ENCODE results near the gene LYPD4.

DNA sequence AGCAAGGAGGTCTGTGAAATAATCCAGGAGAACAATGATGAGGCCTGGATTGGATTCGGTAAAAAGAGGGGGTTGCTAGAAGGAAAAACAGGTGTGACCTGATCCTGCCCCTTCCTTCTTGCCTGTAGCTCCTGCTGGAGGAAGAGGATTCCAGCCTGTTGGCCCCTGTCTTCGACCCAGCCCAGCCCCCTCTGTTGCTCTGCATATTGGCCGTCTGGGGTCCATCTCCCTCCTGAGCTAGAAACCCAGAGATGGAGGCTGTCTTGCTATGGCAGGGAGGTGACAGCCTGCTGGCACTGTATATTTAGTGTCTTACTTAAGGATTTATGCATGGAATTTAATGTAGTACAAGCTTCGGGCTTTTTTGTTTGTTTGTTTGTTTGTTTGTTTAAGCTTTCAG is 7.0 kb upstream of the LYPD4 start:
- TF ChIP-seq, protein P1, sequence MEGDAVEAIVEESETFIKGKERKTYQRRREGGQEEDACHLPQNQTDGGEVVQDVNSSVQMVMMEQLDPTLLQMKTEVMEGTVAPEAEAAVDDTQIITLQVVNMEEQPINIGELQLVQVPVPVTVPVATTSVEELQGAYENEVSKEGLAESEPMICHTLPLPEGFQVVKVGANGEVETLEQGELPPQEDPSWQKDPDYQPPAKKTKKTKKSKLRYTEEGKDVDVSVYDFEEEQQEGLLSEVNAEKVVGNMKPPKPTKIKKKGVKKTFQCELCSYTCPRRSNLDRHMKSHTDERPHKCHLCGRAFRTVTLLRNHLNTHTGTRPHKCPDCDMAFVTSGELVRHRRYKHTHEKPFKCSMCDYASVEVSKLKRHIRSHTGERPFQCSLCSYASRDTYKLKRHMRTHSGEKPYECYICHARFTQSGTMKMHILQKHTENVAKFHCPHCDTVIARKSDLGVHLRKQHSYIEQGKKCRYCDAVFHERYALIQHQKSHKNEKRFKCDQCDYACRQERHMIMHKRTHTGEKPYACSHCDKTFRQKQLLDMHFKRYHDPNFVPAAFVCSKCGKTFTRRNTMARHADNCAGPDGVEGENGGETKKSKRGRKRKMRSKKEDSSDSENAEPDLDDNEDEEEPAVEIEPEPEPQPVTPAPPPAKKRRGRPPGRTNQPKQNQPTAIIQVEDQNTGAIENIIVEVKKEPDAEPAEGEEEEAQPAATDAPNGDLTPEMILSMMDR (IDR thresholded peaks at IDR 0.05; ENCODE audit: borderline replicate concordance, extremely low read depth, low read length, poor library complexity, severe bottlenecking) = no peak
- no peak for TF ChIP-seq EZH2 (IDR thresholded peaks at IDR 0.05; ENCODE audit: borderline replicate concordance, low read depth, low read length, severe bottlenecking)

Measured in DND-41 (cell line).